ENCODE data around the gene MYPOP.
A peak's percentile ranks its signal among the peaks of the same experiment; 100 is the strongest.
"Not testable (repeated sequence)": the region's sequence is repeated elsewhere in the genome, so short reads cannot be mapped to it uniquely, and the experiment has no call there.

Gene MYPOP

DNA sequence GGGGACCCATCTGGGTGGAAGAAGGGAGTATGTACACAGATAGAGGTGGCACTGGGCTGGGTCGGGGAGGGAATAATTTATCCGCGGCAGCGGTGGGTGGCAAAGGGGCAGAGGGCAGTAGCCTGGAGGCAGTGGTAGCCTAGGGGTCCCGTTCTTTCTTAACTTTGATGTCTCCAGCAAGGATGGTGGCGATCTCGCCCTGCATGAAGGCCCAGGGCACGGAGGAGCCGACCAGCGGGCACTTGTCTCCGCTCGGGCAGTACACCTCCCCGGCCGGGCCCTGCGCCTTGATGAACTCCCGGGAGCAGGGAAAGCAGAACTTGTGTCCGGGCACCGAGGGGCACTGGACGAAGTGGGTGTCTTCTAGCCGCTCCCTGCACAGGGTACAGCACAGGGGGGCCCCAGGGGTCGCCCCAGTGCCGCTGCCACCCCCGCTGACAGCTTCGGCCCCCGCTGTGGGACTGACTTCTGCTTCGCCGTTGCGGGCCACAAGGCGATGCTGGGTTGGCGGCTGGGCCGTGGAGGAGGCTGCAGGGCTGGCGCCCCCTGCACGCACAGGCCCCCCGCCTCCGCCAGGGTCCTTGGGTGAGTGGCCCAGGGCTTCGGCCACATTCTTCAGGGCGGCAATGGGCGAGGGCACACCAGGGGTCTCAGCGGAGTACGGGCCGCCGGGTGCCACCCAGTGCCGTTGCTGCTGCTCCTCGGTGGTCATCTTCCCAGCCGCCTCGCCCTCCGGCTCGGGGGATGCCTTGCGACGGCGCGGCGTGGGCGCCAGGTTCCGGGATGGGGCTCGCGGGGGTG, 18.3 kb downstream of the MYPOP start:
- DNase-seq (ENCODE audit: low read depth in 2 of 2): no peak

DNA sequence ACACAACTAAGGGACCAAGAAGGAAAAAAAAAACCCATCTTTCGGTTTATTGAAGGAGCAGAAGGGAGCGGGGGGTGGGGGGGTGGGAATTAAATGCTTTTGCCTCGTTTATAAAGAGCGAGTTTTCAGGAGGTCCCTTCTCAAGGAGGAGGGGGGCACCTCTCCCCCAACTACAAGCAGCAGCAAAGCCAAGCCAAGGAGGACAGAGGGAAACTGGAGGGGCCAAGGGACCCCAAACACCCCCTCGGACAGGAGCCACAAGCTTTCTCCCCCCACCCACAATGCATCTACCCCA, 18.9 kb downstream of the MYPOP start:
- no peak for DNase-seq (ENCODE audit: low read depth in 2 of 2)

GRCh38 chr19:45882652-45883585, 19.5 kb downstream of the MYPOP start:
- DNase-seq (ENCODE audit: low read depth in 2 of 2): peak; percentile 62 to 66

DNA sequence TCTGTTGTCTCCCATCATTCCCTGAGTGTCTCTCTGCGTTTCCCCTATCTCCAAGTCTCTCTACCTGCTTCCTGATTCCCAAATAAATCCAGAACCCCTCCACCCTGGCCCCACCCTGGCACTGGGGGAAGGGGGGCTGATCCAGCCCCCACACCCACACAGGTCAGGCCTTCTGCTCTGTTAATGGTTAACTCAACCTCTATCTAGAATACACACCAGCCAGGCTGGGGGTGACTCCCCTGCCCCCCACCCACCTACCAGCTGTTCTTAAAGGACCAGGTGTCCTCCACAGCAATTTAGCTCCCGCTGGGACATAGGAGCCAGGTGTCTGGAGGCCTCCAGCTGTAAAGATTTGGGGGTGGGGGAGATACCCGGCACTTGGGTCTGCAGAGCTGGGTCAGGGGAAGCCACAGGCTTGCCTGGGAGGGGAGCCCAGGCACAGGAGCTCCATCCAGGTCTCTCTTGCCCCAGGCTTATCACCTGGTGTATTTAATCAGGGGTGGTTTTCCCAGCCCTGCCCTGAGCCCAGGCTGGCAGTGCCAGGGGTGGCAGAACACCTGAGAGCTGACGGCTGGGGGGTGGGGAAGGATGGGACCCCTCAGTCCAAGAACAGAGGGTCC, 20.4 kb downstream of the MYPOP start:
- DNase-seq (ENCODE audit: low read depth in 2 of 2): no peak

DNA sequence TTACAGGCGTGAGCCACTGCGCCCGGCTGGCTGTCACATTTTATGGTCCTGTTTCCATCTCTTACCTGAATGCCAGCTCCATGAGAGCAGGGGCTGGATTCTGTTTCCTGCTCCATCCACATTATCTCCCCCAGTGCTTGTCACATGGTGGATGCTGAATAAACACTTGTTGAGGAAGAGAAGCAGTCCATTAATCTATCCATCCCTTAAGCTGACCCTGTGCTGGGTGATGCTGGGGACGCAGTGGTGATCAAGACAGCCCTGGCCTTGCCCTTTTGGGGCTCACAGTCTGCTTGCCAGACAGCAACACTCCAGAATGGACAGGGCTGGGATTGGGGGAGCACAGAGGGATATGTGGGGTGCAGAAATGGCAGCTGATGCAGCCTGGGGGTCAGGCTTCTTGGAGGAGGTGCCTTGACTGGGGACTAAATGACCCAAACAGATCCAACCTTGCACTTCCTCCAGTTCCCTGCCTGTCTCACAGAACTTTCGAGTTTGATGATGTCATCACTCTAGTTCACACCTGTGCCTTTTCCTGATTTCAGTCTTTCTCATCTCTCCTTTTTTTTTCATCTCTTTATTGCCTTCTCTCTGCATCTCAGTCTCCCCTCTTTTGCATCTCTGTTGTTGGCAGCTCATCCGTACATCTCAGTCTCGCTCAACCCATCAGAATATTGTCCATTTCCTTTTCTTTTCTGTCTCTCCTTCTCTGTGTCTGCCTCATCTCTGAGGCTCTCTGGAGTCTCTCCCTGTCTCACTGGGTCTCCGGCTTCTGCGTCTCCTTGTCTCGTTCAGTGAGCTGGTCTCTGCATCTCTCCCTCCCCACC, 21.1 kb downstream of the MYPOP start:
- DNase-seq (ENCODE audit: low read depth in 2 of 2): no peak

DNA sequence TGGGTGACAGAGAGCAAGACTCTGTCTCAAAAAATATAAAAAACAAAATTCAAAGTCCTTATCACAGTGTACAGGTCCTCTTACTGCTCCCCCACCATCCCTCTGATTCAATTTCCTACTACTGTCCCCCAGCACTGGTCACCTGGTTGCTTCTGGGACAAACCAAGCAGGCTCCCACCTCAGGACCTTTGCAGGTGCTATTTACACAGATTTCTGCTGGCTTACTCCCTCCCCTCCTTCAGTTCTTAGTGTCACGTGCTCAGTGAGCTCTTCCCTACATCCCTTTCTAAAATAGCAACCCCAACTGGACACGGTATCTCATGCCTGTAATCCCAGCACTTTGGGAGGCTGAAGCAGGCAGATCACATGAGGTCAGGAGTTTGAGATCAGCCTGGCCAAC, 22.4 kb downstream of the MYPOP start:
- no peak for DNase-seq (ENCODE audit: low read depth in 2 of 2)

GRCh38 chr19:45879055-45879454, 23.4 kb downstream of the MYPOP start:
- no peak for DNase-seq (ENCODE audit: low read depth in 2 of 2)

GRCh38 chr19:45878043-45878794, 24.2 kb downstream of the MYPOP start:
- no peak for DNase-seq (ENCODE audit: low read depth in 2 of 2)

- no peak for DNase-seq (ENCODE audit: low read depth in 2 of 2)
Measured at GRCh38 chr19:45876411-45877197, 25.8 kb downstream of the MYPOP start.

DNA sequence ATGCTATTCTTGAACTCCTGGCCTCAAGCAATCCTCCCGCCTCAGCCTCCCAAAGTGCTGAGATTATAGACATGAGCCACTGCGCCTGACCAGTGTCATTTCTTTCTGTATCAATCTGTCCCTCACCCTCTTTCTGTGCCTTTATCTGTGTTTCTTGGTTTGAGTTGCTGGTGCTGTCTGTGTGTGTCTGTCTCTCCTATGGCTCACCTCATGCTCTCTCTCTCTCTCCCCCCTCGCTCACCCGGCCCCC, 26.3 kb downstream of the MYPOP start:
- no peak for DNase-seq (ENCODE audit: low read depth in 2 of 2)

- no peak for DNase-seq (ENCODE audit: low read depth in 2 of 2)
Measured at GRCh38 chr19:45874620-45874966, 27.8 kb downstream of the MYPOP start.

GRCh38 chr19:45873219-45873772, 29.1 kb downstream of the MYPOP start:
- no peak for DNase-seq (ENCODE audit: low read depth in 2 of 2)

DNA sequence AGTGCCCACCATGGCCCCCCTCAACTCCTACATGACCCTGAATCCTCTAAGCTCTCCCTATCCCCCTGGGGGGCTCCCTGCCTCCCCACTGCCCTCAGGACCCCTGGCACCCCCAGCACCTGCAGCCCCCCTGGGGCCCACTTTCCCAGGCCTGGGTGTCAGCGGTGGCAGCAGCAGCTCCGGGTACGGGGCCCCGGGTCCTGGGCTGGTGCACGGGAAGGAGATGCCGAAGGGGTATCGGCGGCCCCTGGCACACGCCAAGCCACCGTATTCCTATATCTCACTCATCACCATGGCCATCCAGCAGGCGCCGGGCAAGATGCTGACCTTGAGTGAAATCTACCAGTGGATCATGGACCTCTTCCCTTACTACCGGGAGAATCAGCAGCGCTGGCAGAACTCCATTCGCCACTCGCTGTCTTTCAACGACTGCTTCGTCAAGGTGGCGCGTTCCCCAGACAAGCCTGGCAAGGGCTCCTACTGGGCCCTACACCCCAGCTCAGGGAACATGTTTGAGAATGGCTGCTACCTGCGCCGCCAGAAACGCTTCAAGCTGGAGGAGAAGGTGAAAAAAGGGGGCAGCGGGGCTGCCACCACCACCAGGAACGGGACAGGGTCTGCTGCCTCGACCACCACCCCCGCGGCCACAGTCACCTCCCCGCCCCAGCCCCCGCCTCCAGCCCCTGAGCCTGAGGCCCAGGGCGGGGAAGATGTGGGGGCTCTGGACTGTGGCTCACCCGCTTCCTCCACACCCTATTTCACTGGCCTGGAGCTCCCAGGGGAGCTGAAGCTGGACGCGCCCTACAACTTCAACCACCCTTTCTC, 30.1 kb downstream of the MYPOP start:
- no peak for DNase-seq (ENCODE audit: low read depth in 2 of 2)

DNA sequence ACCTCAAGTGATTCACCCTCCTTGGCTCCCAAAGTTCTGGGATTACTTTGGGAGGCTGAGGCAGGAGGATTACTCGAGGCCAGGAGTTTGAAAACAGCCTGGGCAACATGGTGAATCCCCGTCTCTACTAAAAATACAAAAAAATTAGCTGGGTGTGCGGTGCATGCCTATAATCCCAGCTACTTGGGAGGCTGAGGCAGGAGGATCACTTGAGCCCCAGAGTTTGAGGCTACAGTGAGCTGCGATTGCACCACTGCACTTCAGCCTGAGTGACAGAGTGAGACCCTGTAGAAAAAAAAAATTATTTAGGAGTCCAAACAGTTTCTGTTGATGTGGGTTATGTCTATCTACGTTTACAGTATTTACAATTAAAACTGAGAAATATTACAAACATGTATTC, 31.6 kb downstream of the MYPOP start:
- DNase-seq (ENCODE audit: low read depth in 2 of 2): no peak

- DNase-seq (ENCODE audit: low read depth in 2 of 2): not testable (repeated sequence)
Measured at GRCh38 chr19:45867241-45867640, 35.2 kb downstream of the MYPOP start.

- DNase-seq (ENCODE audit: low read depth in 2 of 2): no peak
Measured at GRCh38 chr19:45866400-45867176, 35.8 kb downstream of the MYPOP start.

DNA sequence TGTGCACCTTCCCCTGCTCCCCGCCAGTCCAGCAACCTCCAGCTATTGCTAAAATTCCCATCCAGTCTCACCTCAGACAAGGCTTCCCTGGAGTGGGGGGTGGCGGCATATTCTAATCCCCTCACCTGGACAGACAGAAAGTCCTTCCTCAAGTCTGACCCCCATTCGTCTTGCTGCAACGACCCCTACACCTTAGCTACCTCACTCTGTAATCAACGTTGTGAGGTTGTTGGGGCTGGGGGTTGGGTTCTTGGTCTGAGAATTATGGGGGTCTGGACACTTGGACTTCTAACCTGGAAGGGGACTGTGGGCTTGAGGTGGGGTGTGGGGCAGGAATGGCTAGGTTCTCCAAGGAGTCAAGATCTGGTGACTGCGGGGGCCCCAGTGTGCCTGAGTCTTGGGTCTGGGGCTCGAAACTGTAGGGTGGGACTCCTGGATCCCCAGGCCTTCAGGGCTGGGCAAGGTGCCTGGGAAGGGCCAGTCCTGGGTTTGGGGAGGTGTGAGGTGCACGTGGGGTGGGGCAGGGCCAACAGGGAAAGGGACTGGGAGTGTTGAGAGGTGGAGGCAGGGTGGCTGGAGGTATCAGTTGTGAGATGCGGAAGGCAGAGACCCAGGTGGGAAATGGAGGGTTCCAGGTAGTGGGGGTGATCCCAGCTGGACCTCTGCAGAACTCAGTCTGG, 37.0 kb downstream of the MYPOP start:
- no peak for DNase-seq (ENCODE audit: low read depth in 2 of 2)

DNA sequence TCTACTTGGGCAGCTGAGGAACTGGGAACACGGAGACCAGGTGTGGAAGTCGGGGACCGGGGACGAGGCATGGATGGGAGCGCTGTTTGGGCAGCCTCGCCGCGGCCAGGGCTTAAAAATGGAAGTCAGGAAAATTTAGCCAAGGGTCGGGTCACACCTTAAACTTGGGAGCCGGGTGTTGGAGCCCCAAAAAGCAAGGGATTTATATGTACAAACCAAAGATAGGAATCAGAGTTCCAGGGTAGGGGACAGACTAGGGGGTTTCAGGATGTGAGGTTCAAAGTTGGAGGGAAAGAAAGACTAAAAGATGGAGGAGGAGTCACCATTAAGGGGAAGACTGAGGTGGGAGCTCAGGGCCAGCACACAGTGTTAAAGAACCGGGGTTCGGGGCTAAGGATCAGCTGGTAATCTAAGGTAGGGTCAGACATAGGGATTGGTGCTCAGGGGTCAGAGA, 37.8 kb downstream of the MYPOP start:
- no peak for DNase-seq (ENCODE audit: low read depth in 2 of 2)

Data from activated CD8-positive, alpha-beta memory T cell treated with anti-CD3 and anti-CD28 coated beads for 4 hours (primary cell).